Activated CD4-positive, CD25-positive, alpha-beta regulatory T cell (primary cell): Measurements from ENCODE around the gene VKORC1.

ENCODE experiments used
- DNase-seq, 4 experiments: peaks; one replicate each; lab custom pipeline; 2025; lab: John Stamatoyannopoulos, UW

VKORC1 gene

GRCh38 chr16:31082368-31083045 lies 12.1 kb downstream of the VKORC1 start:
- DNase-seq, result no peak

- DNase-seq, result no peak
Measured at GRCh38 chr16:31081428-31082351, 12.9 kb downstream of the VKORC1 start.

DNA sequence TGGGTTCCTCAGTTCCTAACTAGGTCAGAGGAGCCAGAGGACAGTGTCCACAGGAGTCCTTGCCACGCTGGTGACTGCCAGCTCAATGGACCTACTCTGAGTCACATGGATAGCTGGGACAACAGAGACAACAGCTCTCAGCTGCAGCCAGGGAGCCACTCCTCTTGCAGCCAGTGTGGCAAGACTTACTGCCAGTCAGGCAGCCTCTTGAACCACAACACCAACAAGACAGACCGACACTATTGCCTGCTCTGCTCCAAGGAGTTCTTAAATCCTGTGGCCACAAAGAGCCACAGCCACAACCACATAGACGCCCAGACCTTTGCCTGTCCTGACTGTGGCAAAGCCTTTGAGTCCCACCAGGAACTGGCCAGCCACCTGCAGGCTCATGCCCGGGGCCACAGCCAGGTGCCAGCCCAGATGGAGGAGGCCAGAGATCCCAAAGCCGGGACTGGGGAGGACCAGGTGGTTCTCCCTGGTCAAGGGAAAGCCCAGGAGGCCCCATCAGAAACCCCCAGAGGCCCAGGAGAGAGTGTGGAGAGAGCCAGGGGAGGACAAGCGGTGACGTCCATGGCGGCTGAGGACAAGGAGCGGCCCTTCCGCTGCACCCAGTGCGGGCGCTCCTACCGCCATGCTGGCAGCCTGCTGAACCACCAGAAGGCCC lies 13.7 kb downstream of the VKORC1 start:
- no peak for DNase-seq

- no peak for DNase-seq
Measured at GRCh38 chr16:31080035-31080629, 14.5 kb downstream of the VKORC1 start.

- no peak for DNase-seq
Measured at GRCh38 chr16:31079342-31079944, 15.2 kb downstream of the VKORC1 start.

GRCh38 chr16:31078597-31079341 lies 15.8 kb downstream of the VKORC1 start:
- DNase-seq, result no peak

DNA sequence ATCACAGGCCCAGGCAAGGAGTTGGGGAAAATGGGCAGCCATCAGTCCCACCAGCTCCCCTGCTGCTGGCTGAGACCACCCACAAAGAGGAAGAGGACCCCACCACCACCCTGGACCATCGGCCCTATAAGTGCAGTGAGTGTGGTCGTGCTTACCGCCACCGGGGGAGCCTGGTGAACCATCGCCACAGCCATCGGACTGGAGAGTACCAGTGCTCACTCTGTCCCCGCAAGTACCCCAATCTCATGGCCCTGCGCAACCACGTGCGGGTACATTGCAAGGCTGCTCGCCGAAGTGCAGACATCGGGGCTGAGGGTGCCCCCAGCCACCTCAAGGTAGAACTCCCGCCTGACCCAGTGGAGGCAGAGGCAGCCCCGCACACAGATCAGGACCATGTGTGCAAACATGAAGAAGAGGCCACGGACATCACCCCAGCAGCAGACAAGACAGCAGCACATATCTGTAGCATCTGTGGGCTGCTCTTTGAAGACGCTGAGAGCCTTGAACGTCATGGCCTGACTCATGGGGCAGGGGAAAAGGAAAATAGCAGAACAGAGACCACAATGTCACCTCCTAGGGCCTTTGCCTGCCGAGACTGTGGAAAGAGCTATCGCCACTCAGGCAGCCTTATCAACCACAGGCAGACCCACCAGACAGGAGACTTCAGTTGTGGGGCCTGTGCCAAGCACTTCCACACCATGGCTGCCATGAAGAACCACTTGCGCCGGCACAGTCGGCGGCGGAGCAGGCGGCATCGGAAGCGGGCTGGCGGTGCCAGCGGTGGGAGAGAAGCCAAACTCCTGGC lies 16.8 kb downstream of the VKORC1 start:
- DNase-seq, result no peak

DNA sequence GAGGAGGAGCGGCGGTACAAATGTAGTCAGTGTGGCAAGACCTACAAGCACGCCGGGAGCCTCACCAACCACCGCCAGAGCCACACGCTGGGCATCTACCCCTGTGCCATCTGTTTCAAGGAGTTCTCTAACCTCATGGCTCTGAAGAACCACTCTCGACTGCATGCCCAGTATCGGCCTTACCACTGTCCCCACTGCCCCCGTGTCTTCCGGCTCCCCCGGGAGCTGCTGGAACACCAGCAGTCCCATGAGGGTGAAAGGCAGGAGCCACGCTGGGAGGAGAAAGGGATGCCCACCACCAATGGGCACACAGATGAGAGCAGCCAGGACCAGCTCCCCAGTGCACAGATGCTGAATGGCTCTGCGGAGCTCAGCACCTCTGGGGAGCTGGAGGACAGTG lies 17.6 kb downstream of the VKORC1 start:
- DNase-seq, result no peak

GRCh38 chr16:31076319-31076718 lies 18.3 kb downstream of the VKORC1 start:
- no peak for DNase-seq

DNA sequence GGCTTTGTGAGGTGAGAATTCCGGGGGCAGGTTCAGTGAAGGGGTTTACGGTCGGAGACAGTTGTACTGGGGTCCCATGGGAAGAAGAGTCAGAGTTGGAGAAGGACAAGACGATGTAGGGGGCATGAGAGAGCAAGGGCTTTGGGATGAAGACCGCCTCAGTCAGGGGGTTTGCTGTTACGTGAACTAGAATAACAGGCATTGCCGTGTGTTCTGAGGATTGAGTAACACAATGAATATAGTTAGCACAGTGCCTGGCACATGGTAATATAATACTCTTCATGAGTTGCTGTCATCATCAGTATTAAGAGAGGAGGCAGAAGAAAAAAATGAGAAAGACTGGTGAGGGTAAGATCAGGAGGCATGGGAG lies 19.8 kb downstream of the VKORC1 start:
- no peak for DNase-seq

GRCh38 chr16:31073970-31074813 lies 20.4 kb downstream of the VKORC1 start, which contains the start of the genes ZNF646 and ZNF668:
Gene ZNF646 (plus strand): TSS chr16:31074422. CDS start chr16:31076325, 1,903 bp downstream.
Gene ZNF668 (minus strand): TSS chr16:31074240. CDS start chr16:31064459, 9,781 bp downstream.
- DNase-seq, result peak; percentile 92 to 95 (median 94)

- peak; percentile 70 to 75 (median 73) for DNase-seq
Measured at GRCh38 chr16:31073142-31073969, 21.2 kb downstream of the VKORC1 start.

DNA sequence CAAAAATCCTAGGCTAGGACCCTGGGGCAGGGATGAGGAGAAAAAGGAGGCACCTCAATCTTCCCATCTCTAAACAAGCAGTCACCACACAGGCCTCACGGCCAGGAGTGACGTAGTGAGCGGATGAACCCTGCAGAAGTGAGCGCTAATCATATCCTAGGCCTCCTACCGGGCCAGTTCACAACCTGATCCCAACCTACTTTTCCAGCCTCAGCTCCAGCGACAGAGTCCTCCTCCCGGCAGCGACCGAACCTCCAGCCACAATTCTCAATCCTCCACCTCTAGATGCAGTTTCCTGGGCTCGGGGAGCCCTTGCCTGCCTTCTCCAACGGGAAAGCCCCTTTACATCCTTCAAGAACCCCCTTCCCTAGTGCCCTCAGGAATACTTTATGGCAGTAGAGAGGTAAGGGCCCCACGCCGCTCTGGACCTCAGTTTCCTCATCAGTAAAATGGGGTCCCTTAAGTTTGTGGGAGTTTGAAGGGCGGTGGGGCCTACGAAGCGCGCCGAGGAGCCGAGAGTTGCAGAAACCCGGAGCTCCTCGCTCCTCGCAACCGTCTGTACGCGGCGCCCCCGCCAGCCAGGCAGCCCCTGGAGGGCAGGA lies 22.0 kb downstream of the VKORC1 start:
- DNase-seq, result no peak

GRCh38 chr16:31071861-31072260 lies 22.7 kb downstream of the VKORC1 start:
- no peak for DNase-seq

GRCh38 chr16:31067342-31067741 lies 27.3 kb downstream of the VKORC1 start:
- no peak for DNase-seq

GRCh38 chr16:31064882-31065461 lies 29.6 kb downstream of the VKORC1 start:
- DNase-seq, result no peak

DNA sequence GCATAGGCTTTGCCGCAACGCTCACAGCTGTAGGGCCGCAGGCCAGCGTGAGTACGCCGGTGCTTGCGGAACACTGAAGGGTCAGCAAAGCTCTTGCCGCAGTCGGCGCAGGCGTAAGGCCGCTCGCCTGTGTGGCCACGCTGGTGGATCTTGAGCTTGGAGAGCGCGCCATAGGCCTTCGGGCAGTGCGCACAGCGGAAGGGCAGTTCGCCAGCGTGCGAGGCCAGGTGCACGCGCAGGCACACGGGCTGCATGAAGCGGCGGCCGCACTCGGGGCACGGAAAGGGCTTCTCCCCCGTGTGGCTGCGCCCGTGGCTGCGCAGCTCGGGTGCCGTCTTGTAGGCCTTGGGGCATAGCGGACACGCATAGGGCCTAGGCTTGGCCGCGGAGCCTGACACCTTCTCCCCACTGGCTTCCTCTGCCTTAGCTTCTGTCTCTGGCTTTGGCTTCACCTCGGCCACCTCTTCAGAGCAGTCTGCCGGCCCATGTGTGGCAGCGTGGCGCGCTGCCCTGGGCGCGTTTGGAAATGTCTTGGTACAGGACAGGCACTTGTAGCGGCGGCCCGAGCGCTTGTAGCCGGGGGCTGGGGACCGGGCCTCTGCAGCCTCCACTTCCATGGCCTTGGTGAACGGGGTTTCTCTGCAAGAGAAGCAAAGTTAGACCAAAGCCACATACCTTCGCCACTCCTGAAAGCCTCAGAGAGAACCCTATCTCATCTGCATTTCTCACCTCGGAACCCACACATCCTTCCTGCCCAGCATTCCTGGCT lies 30.6 kb downstream of the VKORC1 start:
- DNase-seq, result no peak
